GM23338 (cell line): ENCODE measurements around the gene QKI. TPM values are rescaled to one million over a fixed set of nuclear protein-coding genes. Genes with fewer than 3 reads are reported as not detected.
A peak's percentile ranks its signal among the peaks of the same experiment; 100 is the strongest.

ENCODE experiments used
- ATAC-seq: fragments of 200-7000 bp; cut with Tn5 transposase; 3 replicates; pipeline ENCODE4 v1.9.1; 2020
- DNase-seq: peaks from one replicate; pipeline ENCODE4 v3.0.0-alpha.2; 2015; ENCODE audit warnings: low spot score
- H2AFZ ChIP-seq: fragments of 200-600 bp; sonication (generic); 2 replicates; pipeline ENCODE4 v1.8.0; 2016; ENCODE audit warnings: antibody characterized with exemption, mild to moderate bottlenecking, moderate library complexity
- H3F3A ChIP-seq: fragments of 200-600 bp; sonication (generic); replicated peaks from 2 replicates; pipeline ENCODE4 v1.8.0; 2017; ENCODE audit warnings: antibody characterized with exemption, mixed run types, low read depth
- H3K27ac ChIP-seq: fragments of 200-600 bp; sonication (generic); 2 replicates; pipeline ENCODE4 v1.6.1; 2016; ENCODE audit warnings: low read depth
- H3K27me3 ChIP-seq: fragments of 200-600 bp; sonication (generic); 2 replicates; pipeline ENCODE4 v1.8.0; 2016; ENCODE audit warnings: mild to moderate bottlenecking, mixed run types, moderate library complexity; ENCODE audit not compliant: insufficient read depth
- H3K36me3 ChIP-seq: fragments of 200-600 bp; sonication (generic); 2 replicates; pipeline ENCODE4 v1.8.0; 2016; ENCODE audit warnings: mild to moderate bottlenecking; ENCODE audit not compliant: insufficient read depth
- H3K4me1 ChIP-seq: fragments of 200-600 bp; sonication (generic); 2 replicates; pipeline ENCODE4 v1.8.0; 2016; ENCODE audit warnings: mild to moderate bottlenecking, moderate library complexity; ENCODE audit not compliant: insufficient read depth
- H3K4me2 ChIP-seq: fragments of 200-600 bp; sonication (generic); 2 replicates; pipeline ENCODE4 v1.7.1; 2017; ENCODE audit warnings: mixed run types
- H3K4me3 ChIP-seq: fragments of 200-600 bp; sonication (generic); 2 replicates; pipeline ENCODE4 v1.6.1; 2016; ENCODE audit warnings: mixed run types
- H3K79me2 ChIP-seq: fragments of 200-600 bp; sonication (generic); replicated peaks from 2 replicates; pipeline ENCODE4 v1.8.0; 2017; ENCODE audit warnings: mild to moderate bottlenecking; ENCODE audit not compliant: insufficient read depth
- H3K9me2 ChIP-seq: fragments of 200-600 bp; sonication (generic); 2 replicates; pipeline ENCODE4 v1.8.0; 2017; ENCODE audit not compliant: insufficient read depth
- H4K20me1 ChIP-seq: fragments of 200-600 bp; sonication (generic); replicated peaks from 2 replicates; pipeline ENCODE4 v1.8.0; 2017; ENCODE audit warnings: mild to moderate bottlenecking; ENCODE audit not compliant: insufficient read depth
- H3K27ac Mint-ChIP-seq: 2 replicates; pipeline ENCODE4 v1.8.0; 2020; ENCODE audit warnings: inconsistent platforms, mild to moderate bottlenecking, moderate library complexity, mixed read lengths
- H3K27me3 Mint-ChIP-seq: 3 replicates; pipeline ENCODE4 v1.8.0; 2022; ENCODE audit warnings: low read depth, mild to moderate bottlenecking, moderate library complexity, mixed read lengths, inconsistent platforms; ENCODE audit not compliant: insufficient read depth, poor library complexity
- H3K36me3 Mint-ChIP-seq: 3 replicates; pipeline ENCODE4 v1.8.0; 2021; ENCODE audit warnings: low read depth, mild to moderate bottlenecking, inconsistent platforms, moderate library complexity, mixed read lengths
- H3K4me1 Mint-ChIP-seq: 3 replicates; pipeline ENCODE4 v1.8.0; 2020; ENCODE audit warnings: mild to moderate bottlenecking, inconsistent platforms, mixed read lengths
- H3K4me3 Mint-ChIP-seq: 3 replicates; pipeline ENCODE4 v1.8.0; 2021; ENCODE audit warnings: moderate library complexity, mild to moderate bottlenecking, inconsistent platforms, mixed read lengths
- H3K9me3 Mint-ChIP-seq: 3 replicates; pipeline ENCODE4 v1.8.0; 2020; ENCODE audit warnings: moderate library complexity, mild to moderate bottlenecking, inconsistent platforms, mixed read lengths
- CREB1 ChIP-seq: fragments of 250-450 bp; sonication (Bioruptor Pico); IDR thresholded peaks from 2 replicates; pipeline ENCODE4 v1.5.0; 2020; ENCODE audit warnings: low read depth, mild to moderate bottlenecking, moderate library complexity
- CTCF ChIP-seq, 2 experiments: fragments of 200-600 bp in 1 of 2; sonication (generic) in 1 of 2; conservative IDR thresholded peaks; 2 replicates each; pipeline versions ENCODE4 v1.5.1 to v1.6.1; 2016 to 2017; ENCODE audit warnings: antibody characterized with exemption in 2 of 2, low read depth in 2 of 2, mild to moderate bottlenecking in 2 of 2, moderate library complexity in 1 of 2
- ETS1 ChIP-seq: IDR thresholded peaks from 2 replicates; pipeline ENCODE4 v1.6.1; 2016; ENCODE audit warnings: antibody characterized with exemption
- EZH2 ChIP-seq: fragments of 200-600 bp; sonication (generic); IDR thresholded peaks from one replicate; pipeline ENCODE4 v1.8.0; 2017; ENCODE audit warnings: antibody characterized with exemption, mild to moderate bottlenecking, low read depth; ENCODE audit not compliant: unreplicated experiment
- EZH2phosphoT487 ChIP-seq: fragments of 200-600 bp; sonication (generic); IDR thresholded peaks from one replicate; pipeline ENCODE4 v1.8.1; 2018; ENCODE audit warnings: antibody characterized with exemption; ENCODE audit not compliant: unreplicated experiment
- JUNB ChIP-seq: IDR thresholded peaks from one replicate; pipeline ENCODE4 v1.6.1; 2016; ENCODE audit warnings: antibody characterized with exemption; ENCODE audit not compliant: unreplicated experiment
- POLR2AphosphoS5 ChIP-seq: IDR thresholded peaks from 2 replicates; pipeline ENCODE4 v1.6.1; 2016; ENCODE audit warnings: antibody characterized with exemption, low read depth
- REST ChIP-seq: IDR thresholded peaks from one replicate; pipeline ENCODE4 v1.6.1; 2018; ENCODE audit warnings: antibody characterized with exemption; ENCODE audit not compliant: unreplicated experiment
- STAT1 ChIP-seq: IDR thresholded peaks from one replicate; pipeline ENCODE4 v1.6.1; 2016; ENCODE audit warnings: antibody characterized with exemption; ENCODE audit not compliant: unreplicated experiment
- ZNF114 ChIP-seq: fragments of 250-450 bp; sonication (Bioruptor Pico); IDR thresholded peaks from 2 replicates; pipeline ENCODE4 v1.5.0; 2020; ENCODE audit warnings: mild to moderate bottlenecking, moderate library complexity
- polyA plus RNA-seq: library from polyadenylated mRNA; unstranded; fragments of >200 nt; fragmentation: Nextera tagmentation; extraction: Ambion mirVana; gene quantifications from 2 replicates; pipeline ENCODE4 v1.2.1, GENCODE V29; 2016
- total RNA-seq: library from RNA; depleted of rRNA; stranded (reverse); fragments of >200 nt; shearing (Covaris generic); gene quantifications from 2 replicates; pipeline ENCODE4 v1.2.3, GENCODE V29; 2014
- TF ChIP-seq, protein P1 (sequence below): fragments of 250-450 bp; sonication (Bioruptor Pico); IDR thresholded peaks from 2 replicates; pipeline ENCODE4 v1.5.0; 2020; ENCODE audit warnings: mild to moderate bottlenecking, moderate library complexity

Gene QKI
- total and polyA plus RNA-seq, 2 experiments from 2014 or later = 60.8 to 159 TPM

GRCh38 chr6:163417595-163417994 is 3.1 kb downstream of the QKI start:
- Mint-ChIP-seq H3K27ac (peak overlapping the region; percentile 26), H3K4me3 (peak overlapping the region; percentile 86), H3K27me3 (peaks cover 4% of the 10 kb centered on the region), H3K9me3 (peaks cover 5% of the 10 kb centered on the region; the same call in 2 of the 3 replicates), H3K4me1 (peaks cover 50% of the 10 kb centered on the region), H3K36me3 (no peaks in the 10 kb centered on the region; the same call in 2 of the 3 replicates)
- Histone ChIP-seq H4K20me1 (peaks cover 16% of the 10 kb centered on the region), H3K36me3 (no peaks in the 10 kb centered on the region), H3F3A (no peaks in the 10 kb centered on the region), H3K4me3 (peak overlapping the region; percentile 66), H3K79me2 (peaks cover 72% of the 10 kb centered on the region), H2AFZ (no peak overlapping the region), H3K9me2 (no peaks in the 10 kb centered on the region), H3K27me3 (no peaks in the 10 kb centered on the region), H3K4me2 (peak overlapping the region; percentile 76), H3K4me1 (peaks cover 41% of the 10 kb centered on the region), H3K27ac (peak overlapping the region; percentile 7)
- ATAC-seq = no peak
- no peak for DNase-seq
- TF ChIP-seq POLR2AphosphoS5 (no peak), CTCF (conservative IDR thresholded peaks at IDR 0.05; ENCODE audit: low read depth in 2 of 2) (no peak), EZH2 (no peak), EZH2phosphoT487 (no peak), STAT1 (no peak), CREB1 (CRISPR knock-in tag) (no peak), ETS1 (no peak), JUNB (no peak), REST (no peak), ZNF114 (CRISPR knock-in tag) (no peak)
- TF ChIP-seq, protein P1, sequence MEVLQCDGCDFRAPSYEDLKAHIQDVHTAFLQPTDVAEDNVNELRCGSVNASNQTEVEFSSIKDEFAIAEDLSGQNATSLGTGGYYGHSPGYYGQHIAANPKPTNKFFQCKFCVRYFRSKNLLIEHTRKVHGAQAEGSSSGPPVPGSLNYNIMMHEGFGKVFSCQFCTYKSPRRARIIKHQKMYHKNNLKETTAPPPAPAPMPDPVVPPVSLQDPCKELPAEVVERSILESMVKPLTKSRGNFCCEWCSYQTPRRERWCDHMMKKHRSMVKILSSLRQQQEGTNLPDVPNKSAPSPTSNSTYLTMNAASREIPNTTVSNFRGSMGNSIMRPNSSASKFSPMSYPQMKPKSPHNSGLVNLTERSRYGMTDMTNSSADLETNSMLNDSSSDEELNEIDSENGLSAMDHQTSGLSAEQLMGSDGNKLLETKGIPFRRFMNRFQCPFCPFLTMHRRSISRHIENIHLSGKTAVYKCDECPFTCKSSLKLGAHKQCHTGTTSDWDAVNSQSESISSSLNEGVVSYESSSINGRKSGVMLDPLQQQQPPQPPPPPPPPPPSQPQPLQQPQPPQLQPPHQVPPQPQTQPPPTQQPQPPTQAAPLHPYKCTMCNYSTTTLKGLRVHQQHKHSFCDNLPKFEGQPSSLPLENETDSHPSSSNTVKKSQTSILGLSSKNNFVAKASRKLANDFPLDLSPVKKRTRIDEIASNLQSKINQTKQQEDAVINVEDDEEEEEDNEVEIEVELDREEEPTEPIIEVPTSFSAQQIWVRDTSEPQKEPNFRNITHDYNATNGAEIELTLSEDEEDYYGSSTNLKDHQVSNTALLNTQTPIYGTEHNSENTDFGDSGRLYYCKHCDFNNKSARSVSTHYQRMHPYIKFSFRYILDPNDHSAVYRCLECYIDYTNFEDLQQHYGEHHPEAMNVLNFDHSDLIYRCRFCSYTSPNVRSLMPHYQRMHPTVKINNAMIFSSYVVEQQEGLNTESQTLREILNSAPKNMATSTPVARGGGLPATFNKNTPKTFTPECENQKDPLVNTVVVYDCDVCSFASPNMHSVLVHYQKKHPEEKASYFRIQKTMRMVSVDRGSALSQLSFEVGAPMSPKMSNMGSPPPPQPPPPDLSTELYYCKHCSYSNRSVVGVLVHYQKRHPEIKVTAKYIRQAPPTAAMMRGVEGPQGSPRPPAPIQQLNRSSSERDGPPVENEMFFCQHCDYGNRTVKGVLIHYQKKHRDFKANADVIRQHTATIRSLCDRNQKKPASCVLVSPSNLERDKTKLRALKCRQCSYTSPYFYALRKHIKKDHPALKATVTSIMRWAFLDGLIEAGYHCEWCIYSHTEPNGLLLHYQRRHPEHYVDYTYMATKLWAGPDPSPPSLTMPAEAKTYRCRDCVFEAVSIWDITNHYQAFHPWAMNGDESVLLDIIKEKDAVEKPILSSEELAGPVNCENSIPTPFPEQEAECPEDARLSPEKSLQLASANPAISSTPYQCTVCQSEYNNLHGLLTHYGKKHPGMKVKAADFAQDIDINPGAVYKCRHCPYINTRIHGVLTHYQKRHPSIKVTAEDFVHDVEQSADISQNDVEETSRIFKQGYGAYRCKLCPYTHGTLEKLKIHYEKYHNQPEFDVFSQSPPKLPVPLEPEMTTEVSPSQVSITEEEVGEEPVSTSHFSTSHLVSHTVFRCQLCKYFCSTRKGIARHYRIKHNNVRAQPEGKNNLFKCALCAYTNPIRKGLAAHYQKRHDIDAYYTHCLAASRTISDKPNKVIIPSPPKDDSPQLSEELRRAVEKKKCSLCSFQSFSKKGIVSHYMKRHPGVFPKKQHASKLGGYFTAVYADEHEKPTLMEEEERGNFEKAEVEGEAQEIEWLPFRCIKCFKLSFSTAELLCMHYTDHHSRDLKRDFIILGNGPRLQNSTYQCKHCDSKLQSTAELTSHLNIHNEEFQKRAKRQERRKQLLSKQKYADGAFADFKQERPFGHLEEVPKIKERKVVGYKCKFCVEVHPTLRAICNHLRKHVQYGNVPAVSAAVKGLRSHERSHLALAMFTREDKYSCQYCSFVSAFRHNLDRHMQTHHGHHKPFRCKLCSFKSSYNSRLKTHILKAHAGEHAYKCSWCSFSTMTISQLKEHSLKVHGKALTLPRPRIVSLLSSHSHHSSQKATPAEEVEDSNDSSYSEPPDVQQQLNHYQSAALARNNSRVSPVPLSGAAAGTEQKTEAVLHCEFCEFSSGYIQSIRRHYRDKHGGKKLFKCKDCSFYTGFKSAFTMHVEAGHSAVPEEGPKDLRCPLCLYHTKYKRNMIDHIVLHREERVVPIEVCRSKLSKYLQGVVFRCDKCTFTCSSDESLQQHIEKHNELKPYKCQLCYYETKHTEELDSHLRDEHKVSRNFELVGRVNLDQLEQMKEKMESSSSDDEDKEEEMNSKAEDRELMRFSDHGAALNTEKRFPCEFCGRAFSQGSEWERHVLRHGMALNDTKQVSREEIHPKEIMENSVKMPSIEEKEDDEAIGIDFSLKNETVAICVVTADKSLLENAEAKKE (CRISPR knock-in tag) = no peak
